ENCODE data around the gene SAMD5.

SAMD5 gene

GRCh38 chr6:147508042-147508865 is at the start of gene SAMD5:
TSS of gene SAMD5 (plus strand) at chr6:147508690. CDS start at chr6:147508929, 239 bp downstream.
- no peak for DNase-seq

GRCh38 chr6:147459780-147460179 is 48.7 kb upstream of the SAMD5 start:
- no peak for DNase-seq

- no peak for DNase-seq
These were observed 44.8 kb upstream of the SAMD5 start for GRCh38 chr6:147463651-147464050.

- no peak for DNase-seq
These were observed 41.1 kb upstream of the SAMD5 start for GRCh38 chr6:147467428-147467827.

GRCh38 chr6:147467886-147468285 is 40.6 kb upstream of the SAMD5 start:
- no peak for DNase-seq

- no peak for DNase-seq
These were observed 39.9 kb upstream of the SAMD5 start for GRCh38 chr6:147468634-147469033.

- no peak for DNase-seq
These were observed 28.6 kb upstream of the SAMD5 start for GRCh38 chr6:147479857-147480256.

- DNase-seq, result no peak
These were observed 21.8 kb upstream of the SAMD5 start for GRCh38 chr6:147486683-147487082.

- no peak for DNase-seq
These were observed 11.0 kb upstream of the SAMD5 start for GRCh38 chr6:147497472-147497871.

- DNase-seq, result no peak
These were observed 4.9 kb upstream of the SAMD5 start for GRCh38 chr6:147503587-147503986.

GRCh38 chr6:147504848-147505247 is 3.6 kb upstream of the SAMD5 start:
- DNase-seq, result no peak

- DNase-seq, result no peak
These were observed 1.8 kb upstream of the SAMD5 start for GRCh38 chr6:147506704-147507114.

GRCh38 chr6:147507162-147508041 is 1.1 kb upstream of the SAMD5 start:
- DNase-seq, result no peak

- DNase-seq, result no peak
These were observed 547 bp downstream of the SAMD5 start for GRCh38 chr6:147508866-147509608.

GRCh38 chr6:147509891-147510290 is 1.4 kb downstream of the SAMD5 start:
- no peak for DNase-seq

GRCh38 chr6:147510929-147511590 is 2.6 kb downstream of the SAMD5 start:
- DNase-seq, result no peak

- no peak for DNase-seq
These were observed 6.3 kb downstream of the SAMD5 start for GRCh38 chr6:147514831-147515230.

GRCh38 chr6:147515327-147515726 is 6.8 kb downstream of the SAMD5 start:
- no peak for DNase-seq

- no peak for DNase-seq
These were observed 14.1 kb downstream of the SAMD5 start for GRCh38 chr6:147522597-147522996.

- no peak for DNase-seq
These were observed 17.2 kb downstream of the SAMD5 start for GRCh38 chr6:147525519-147526209.

GRCh38 chr6:147527197-147527596 is 18.7 kb downstream of the SAMD5 start:
- DNase-seq, result no peak

All from CD4-positive, alpha-beta T cell treated with Interleukin-4 for 4 hours (primary cell).